ENCODE measurements around the gene CES3.

CES3 gene

DNA sequence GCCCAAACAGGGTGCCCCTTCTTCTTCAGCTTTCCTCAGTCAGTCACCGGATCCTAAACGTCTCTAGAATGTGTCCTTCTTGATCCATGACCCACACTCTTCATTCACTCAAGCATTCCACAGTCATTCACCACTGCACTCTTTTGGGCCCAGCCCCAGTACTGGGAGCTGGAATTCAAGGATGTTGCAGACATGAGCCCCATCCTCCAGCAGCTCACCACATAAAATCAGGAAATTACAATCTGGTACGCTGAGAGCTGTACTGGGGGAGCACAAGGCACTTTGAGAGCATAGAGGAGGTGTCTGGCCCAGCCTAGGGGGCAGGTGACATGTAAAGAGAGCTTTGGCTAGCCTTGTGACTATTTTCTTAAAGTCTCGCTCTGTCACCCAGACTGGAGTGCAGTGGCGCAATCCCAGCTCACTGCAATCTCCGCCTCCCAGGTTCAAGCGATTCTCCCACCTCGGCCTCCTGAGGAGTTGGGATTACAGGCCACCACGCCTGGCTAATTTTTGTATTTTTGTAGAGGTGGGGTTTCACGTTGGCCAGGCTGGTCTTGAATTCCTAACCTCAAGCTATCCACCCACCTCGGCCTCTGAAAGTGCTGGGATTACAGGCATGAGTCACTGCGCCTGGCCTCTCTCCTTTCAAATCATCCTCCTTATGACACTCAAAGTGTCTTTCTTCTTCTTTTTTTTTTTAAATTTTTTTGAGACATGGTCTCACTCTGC lies 46.0 kb downstream of the CES3 start:
- no peak for DNase-seq (ENCODE audit: low read depth in 2 of 2)

DNA sequence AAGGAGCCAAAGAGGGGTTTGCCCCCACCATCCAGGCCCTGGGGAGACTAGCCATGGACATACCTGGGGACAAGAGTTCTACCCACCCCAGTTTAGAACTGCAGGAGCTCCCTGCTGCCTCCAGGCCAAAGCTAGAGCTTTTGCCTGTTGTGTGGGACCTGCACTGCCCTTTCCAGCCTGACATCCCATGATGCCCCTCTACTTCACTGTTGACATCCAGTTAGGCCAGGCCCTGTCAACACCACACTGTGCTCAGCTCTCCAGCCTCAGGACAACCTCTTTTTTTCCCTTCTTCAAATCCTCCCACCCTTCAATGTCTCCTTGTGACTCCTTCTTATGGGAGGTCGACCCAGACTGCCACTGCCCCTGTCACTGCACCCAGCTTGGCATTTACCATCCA lies 48.1 kb downstream of the CES3 start:
- DNase-seq (ENCODE audit: low read depth in 2 of 2): no peak

DNA sequence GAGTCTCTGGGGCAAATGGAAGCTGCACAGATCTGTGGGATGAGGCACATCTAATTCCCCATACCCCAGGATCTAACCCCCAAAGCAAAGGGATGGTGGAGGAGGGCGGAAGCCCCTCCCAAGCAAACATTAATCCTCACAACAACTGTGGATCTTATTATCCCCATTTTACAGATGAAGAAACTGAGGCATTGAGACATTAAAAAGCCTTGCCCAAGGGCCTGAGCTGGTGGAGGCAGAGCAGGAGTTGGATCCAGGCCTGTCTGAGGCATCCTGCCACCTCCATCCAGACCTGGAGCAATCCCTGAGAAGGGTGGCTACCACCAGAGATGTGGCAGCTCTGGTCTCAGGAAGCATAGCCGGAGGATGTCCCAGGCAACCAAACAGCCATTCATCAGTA lies 50.2 kb downstream of the CES3 start:
- no peak for DNase-seq (ENCODE audit: low read depth in 2 of 2)

DNA sequence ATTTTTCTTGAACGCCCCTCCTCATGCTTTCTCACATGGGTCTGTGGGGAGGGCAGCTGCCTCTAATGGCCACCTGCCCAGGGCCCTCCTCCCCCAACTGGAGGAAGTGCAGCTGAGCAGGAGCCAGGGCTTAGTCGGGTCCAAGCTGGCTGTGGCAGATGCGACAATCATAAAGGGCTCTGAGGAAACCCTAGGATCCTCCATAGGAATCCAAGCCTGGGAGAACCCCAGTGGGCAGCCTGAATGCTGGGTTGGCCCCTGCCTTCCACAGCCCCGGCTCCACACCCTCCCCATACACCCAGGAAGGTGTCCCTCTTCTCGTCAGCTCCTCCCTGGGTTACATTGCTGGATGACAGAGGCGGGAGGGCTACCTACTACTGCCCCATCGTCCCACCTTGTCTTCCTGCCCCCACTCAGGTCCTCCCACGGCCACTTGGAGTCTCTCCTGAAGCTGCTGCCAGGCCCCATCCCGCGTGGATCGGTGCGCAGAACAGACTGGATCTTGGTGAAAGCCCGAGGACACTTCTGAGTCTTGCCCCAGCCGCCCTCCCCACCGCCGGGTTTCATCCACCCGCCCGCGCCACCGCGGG lies 52.3 kb downstream of the CES3 start:
- no peak for DNase-seq (ENCODE audit: low read depth in 2 of 2)

DNA sequence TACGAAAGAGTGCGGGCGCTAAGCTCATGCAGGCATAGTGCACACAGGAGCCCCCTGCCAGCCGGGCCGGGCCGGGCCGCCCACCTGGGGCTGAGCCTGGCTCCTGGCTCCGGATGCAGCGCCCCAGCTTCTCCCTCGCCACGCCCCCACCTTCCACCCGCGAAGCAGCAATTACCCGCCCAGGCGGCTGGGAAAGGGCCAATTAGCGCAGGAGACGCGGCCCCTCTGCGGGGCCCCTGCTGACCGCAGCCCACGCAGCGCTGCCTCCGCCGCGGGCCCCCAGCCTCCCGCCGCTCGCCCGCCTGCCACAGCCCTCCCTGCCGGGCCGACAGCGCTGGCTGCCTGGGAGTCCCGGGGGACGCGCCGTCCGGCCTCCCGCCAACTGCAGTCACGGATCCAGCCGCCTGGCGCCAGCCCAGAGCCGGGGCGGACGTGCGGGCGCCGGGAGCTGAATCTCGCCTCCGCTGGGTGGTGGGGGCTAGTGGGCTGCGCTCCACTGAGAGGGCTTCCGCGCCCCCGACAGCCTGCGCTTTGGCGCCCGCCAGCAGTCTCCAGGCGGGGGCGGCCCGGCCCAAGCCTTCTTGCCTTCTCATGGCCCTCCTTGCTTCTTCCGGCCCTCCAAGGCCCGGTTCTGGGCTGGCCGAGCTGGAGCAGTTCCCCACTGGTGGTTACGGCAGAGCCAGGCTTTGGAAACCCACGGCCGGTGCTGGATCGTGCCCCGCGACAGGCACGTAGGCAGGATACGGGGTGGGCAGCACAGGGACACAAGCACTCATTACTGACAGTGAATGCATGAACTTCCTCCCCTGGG lies 53.0 kb downstream of the CES3 start:
- DNase-seq (ENCODE audit: low read depth in 2 of 2): peak; percentile 34 to 42

DNA sequence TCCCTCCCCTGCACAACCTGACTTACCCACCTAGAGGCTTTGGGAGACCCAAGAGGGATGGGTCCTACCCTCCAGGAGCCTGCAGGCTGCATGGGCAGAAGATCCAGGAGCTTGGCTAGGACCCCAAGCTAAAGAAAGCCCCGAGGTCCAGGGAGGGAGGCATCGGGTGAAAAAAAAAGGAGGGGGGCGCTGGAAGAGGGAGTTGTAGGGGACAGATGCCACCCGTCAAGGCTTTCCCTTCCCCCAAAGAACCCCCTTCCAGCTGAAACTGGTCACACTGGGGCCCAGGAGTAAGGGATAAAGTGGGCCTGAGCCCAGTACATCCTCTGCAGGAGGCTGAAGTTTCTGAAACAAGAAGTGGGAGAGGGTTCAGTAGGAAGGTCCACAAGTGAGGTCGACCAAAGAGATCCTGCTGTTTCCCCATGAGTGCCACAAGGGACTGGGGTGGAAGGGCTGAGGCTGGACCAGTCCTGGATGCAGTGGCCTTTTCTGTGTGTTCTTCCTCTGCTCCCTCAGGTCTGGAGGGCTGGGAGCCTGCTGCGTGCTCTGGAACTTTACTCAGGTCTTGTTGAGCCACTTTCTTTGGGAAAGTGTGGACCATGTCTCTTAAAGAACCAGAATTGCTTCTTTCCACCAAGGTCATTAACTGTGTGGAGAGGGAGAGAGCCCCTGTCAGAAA lies 53.7 kb downstream of the CES3 start:
- no peak for DNase-seq (ENCODE audit: low read depth in 2 of 2)

DNA sequence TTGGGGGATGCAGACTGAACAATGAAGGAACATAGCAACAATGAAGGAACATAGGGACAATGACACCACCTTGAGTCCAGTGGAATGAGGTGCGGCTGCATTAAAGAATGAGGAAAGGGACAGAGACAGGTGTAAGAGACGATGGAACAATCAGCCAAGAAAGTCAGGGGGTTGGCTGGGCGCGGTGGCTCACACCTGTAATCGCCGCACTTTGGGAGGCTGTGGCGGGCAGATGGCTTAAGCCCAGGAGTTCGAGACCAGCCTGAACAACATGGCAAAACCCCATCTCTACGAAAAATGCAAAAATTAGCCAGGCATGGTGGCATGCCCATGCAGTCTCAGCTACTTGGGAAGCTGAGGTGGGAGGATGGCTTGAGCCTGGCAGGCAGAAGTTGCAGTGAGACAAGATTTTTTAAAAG lies 54.3 kb downstream of the CES3 start:
- no peak for DNase-seq (ENCODE audit: low read depth in 2 of 2)

DNA sequence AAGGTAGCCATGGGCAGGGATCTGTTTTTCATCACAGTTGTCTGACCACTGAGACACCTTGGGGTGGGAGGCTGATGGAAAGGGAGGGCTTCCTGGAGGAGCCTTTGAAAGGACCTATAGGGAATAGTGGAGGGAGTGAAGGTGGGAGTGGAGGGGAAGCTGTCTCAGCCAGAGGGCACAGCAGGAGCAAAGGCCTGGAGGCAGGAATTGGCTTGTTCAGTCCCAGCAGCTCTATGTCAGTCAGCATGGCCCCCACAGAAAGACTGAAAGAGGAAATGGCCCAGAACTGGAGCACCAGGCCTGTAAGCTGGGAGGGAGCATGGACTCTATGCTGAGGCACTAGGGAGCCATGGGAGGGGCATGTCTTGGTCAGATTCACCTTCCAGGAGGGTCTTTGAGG lies 55.1 kb downstream of the CES3 start:
- no peak for DNase-seq (ENCODE audit: low read depth in 2 of 2)

DNA sequence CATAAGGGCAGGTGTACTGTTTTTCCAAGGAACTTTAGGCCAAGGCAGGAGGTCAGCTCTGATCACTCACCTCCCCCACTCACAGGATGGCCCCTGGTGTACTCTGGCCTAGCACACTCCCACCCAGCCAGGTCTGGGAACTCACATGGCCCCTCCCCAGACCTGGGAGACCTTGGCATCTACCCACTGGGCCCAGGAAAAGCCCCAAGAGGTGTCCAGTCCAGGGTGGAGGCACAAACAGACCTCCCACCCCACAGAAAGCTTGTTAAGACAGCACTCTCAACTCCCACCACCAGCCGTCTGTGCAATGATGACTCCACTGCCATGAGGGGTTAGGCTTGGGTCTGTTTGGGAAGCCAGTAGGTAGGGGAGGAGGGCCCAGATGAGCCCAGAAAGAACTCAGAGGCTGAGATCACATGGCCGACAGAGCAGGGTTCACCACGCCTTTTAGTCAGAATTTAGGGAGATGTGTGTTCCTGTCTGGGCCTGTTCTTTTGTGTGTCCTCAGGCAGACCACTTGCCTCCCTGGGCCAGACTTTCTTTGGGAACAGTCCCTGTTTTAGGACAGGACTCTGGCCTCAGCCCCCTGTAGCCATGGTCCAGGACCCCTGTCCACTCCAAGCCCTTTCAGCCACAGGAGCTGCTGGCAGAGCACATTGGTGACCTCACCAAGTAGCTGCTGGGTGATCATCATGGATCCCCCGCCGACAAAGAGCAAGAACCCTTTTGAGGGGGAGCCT lies 55.8 kb downstream of the CES3 start:
- no peak for DNase-seq (ENCODE audit: low read depth in 2 of 2)

DNA sequence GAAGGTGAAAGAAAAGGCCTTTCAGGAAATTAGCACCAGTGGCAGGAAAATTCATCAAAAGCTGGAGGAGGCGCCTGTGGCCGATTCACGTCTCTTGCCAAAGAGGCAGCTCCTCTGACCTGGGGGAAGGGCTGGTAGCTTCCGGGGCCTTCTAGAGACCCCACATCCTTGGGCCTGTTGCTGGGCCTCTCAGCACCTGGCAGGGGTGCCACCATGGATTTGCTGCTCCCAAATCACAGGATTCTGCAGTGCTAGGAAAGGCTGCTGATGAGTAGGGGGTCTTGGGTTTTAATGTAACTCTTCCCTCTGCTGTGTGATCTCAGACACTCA lies 56.3 kb downstream of the CES3 start:
- DNase-seq (ENCODE audit: low read depth in 2 of 2): no peak

DNA sequence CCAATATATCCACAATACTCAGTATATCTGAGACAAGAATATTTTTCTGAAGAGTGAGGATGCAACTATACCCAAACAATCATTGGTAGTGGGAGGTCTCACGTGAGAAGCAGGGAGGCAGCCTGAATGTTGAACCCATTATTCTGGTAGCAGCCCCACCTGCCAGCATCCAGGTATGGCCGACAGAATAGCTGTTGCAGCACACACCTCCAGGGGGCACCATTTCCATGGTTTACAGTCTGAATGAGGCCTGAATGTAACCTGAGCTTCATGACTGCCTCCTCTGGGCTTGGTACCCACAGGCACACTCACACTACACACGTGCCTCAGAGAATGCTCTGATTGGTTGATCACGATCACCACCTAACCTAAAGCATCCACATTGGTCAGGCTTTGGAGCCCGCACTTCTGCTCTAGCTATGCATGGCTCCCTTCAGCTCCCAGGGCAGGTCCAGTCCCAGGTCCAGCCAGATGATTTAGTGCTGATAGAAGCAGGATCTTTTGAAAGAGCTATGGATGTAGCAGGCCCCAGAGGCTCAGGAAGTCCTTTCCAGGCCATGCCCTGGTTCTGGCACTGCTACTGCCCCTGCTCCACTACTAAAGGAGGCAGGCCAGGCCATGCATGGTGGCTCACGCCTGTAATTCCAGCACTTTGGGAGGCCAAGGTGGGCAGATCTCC lies 56.9 kb downstream of the CES3 start:
- DNase-seq (ENCODE audit: low read depth in 2 of 2): peak; percentile 56 to 75

DNA sequence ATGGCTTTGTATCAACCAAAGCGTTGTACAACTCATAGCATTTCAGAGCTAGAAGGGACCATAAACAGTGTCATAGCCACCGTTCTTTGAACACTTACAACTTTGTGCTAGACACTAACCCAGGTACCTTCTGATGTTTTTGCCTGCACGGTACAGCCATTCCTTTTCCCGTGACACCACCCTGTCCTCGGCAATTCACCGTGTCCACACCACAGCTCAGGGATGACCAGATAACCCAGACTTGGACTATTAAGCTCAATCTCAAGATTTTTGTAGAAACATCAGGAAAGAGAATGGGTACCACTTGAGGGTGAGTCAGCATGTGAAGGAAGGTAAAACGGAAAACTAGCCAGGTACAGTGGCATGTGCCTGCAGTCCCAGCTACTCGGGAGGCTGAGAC lies 58.1 kb downstream of the CES3 start:
- DNase-seq (ENCODE audit: low read depth in 2 of 2): no peak

DNA sequence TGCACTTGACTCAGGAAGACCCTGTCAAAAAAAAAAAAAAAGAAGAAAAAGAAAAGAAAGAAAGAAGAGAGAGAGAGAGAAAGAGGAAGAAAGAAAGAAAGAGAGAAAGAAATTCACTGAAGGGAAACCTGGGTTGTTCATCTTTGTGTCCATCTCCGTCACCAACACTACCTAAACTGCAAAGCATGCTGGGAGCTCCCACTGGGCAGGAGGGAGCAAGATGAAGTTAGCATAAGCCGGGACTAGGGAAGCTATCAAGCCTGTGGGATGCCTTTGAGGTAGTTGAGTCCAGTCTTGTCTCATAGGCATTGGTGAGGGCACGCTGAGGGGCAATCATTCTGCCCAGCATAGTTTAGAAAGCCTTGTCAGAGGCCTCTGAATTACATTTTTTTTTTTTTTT lies 60.3 kb downstream of the CES3 start:
- no peak for DNase-seq (ENCODE audit: low read depth in 2 of 2)

DNA sequence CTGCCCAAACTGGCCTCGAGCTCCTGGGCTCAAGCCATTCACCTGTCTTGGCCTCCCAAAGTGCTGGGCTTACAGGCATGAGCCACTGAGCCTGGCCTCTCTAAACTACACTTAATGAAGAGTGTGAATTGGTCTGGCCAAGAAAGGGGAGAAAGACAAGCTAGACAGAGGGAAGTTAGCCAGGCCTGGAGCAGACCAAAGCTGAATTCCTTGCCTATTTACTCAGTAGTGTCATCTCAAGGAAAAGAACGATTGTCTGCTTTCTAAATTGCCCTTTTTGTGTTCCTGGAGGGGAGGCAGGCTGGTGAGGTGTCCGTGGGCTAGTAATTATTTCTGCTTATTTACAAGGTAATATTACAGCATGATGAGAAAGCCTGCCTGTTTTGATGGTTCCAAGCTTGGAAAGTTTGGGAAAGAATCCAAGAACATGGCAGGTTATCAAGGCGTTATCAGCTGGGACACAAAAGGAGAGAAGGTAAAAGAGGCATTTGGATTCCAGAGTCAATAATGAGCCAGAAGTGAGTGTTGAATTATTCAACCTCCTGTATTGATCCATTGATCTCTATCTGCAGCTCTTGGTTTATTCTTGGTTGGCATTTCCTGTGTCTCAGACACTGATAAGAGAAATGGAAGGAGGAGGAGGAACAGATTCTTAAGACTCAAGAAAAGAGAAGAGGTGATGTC lies 61.6 kb downstream of the CES3 start:
- DNase-seq (ENCODE audit: low read depth in 2 of 2): no peak

DNA sequence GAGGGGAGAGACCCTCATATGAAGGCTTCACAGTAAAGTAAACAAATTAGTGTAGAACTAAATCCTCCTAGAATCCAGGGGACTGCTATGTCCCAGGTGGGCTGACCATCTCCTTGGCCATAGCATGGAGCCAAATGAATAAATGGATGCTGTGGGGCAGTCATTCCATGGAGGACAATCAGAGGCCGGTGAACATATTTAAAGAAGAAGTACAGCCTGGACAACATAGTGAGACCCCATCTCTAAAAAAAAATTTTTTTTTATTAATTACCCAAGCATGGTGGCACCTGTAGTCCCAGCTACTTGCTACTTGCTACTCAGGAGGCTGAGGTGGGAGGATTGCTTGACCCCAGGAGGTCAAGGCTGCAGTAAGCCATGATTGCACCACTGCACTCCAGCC lies 62.6 kb downstream of the CES3 start:
- no peak for DNase-seq (ENCODE audit: low read depth in 2 of 2)
